Psoas muscle (tissue), 8 donors: ENCODE data around the gene NODAL. TPM values are rescaled to one million over a fixed set of nuclear protein-coding genes. Genes with fewer than 3 reads are reported as not detected.

ENCODE experiments used
- ATAC-seq, 4 donors: fragments of 200-7000 bp; cut with Tn5 transposase; one replicate each; pipeline ENCODE4 v1.9.1; 2020; ENCODE audit warnings: moderate library complexity in 3 of 4, mild to moderate bottlenecking in 2 of 4
- DNase-seq, 2 donors: peaks; one replicate each; pipeline ENCODE4 v3.0.0-alpha.2; 2020
- H3K27ac ChIP-seq: fragments of 200-600 bp; one replicate; pipeline ENCODE4 v1.8.0; 2022
- H3K27me3 ChIP-seq, 3 donors: fragments of 200-600 bp in 1 of 3; one replicate each; pipeline versions ENCODE4 v1.6.1 to v1.8.0; 2013 to 2022; ENCODE audit warnings: low read length in 2 of 3, mild to moderate bottlenecking in 2 of 3, moderate library complexity in 1 of 3; ENCODE audit not compliant: insufficient read depth in 3 of 3
- H3K36me3 ChIP-seq, 2 donors: fragments of 200-600 bp in 1 of 2; one replicate each; pipeline versions ENCODE4 v1.6.1 to v1.8.0; 2013 to 2022; ENCODE audit warnings: low read depth in 1 of 2, mild to moderate bottlenecking in 1 of 2, moderate library complexity in 1 of 2; ENCODE audit not compliant: insufficient read depth in 1 of 2
- H3K4me1 ChIP-seq: fragments of 200-600 bp; one replicate; pipeline ENCODE4 v1.8.0; 2022
- H3K4me3 ChIP-seq: fragments of 200-600 bp; one replicate; pipeline ENCODE4 v1.8.0; 2022; ENCODE audit warnings: mild to moderate bottlenecking
- H3K9me3 ChIP-seq: fragments of 200-600 bp; one replicate; pipeline ENCODE4 v1.8.0; 2022
- WGBS, 3 donors: extraction: QIAGEN DNeasy Blood & Tissue Kit; methylation state at CpG; one replicate each; pipeline versions ENCODE4 v1.1.6 to v1.1.7; 2013; 5-methylcytosine and 5-hydroxymethylcytosine counted together
- intact Hi-C, 2 donors: fragments of 100-400 bp; cut with DNase I; formaldehyde crosslinking; loops; one replicate each; pipeline versions ENCODE4 v1.11.0 to v1.14.2; 2022
- polyA plus RNA-seq, 3 donors: library from polyadenylated mRNA; stranded (reverse); fragments of 200-250 nt; gene quantifications; one replicate each; pipeline ENCODE4 v1.2.3, GENCODE V29; 2013
- total RNA-seq, 4 donors: library from RNA; stranded (reverse); fragmentation: NEBNext Ultra II Directional in 2 of 4; extraction: Animal tissue kit (Norgen Biotek cat#: 25700) in 2 of 4; gene quantifications; one replicate each; pipeline versions ENCODE4 v1.2.1 to v1.2.4, GENCODE V29; 2021 to 2023
- TF ChIP-seq, protein P1 (sequence below): fragments of 200-600 bp; IDR thresholded peaks from one replicate; pipeline ENCODE4 v1.8.0; 2022; ENCODE audit warnings: antibody characterized with exemption
- donor health status: healthy with polysubstance abuse.
- donor health status: DM: no; HTN: no; CAD: no; lungs with moderate emphysema.
- donor health status: Bipolar disorder and iron deficiency.
- donor health status: healthy.
- donor health status: DM: yes; HTN: yes; CAD: no.
- donor health status: DM: no; HTN: no; CAD: no.
- donor health status: DM: no; HTN: no; CAD: no.
- donor health status: DM: yes; HTN: yes; CAD: no.

The NODAL gene
- total and polyA plus RNA-seq, 7 donors: 0.08 to 0.10 TPM; not detected in 5

DNA sequence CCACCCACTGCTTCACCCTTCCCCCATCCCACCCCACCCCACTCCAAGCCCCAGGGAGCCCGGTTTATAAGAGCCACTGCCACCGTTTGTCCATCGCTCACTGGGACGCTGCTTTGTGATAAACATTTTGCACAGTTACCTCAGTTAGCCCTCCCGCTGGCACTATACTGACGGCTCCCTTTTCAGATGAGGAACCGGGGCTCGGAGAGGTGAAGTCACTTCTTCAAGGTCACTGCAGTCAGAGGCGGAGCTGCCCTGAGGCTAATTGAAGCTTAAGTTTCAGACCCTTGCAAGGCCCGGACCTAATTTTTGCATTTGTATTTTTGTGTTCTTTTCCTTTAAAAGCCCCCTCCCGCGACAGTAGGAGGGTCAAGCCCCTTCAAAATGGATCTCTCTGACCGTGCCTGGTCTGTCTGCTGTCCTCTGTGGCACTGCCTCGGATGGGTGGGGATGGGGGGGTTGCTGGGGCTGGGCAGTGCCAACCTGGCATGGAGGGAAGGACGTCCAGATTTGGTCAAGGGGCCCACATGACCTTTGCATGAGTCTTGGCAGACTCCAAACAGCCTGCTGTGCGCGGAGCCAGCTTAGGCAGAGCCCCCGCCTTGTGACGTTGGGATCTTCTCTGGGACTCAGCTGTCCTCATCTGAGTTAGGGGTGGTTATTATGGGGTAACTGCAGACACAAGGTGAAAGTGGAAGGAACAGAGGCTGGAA lies 17.7 kb upstream of the NODAL start:
- intact Hi-C loops: no loop called here
- ATAC-seq: peak in 3 of 4 donors; percentile 2 to 15 (median 2)
- Histone ChIP-seq H3K36me3 (no peaks in the 10 kb centered on the region), H3K27ac (peak overlapping the region; percentile 71), H3K4me3 (peak overlapping the region; percentile 63), H3K9me3 (no peaks in the 10 kb centered on the region), H3K4me1 (no peaks in the 10 kb centered on the region), H3K27me3 (no peaks in the 10 kb centered on the region)
- TF ChIP-seq, protein P1, sequence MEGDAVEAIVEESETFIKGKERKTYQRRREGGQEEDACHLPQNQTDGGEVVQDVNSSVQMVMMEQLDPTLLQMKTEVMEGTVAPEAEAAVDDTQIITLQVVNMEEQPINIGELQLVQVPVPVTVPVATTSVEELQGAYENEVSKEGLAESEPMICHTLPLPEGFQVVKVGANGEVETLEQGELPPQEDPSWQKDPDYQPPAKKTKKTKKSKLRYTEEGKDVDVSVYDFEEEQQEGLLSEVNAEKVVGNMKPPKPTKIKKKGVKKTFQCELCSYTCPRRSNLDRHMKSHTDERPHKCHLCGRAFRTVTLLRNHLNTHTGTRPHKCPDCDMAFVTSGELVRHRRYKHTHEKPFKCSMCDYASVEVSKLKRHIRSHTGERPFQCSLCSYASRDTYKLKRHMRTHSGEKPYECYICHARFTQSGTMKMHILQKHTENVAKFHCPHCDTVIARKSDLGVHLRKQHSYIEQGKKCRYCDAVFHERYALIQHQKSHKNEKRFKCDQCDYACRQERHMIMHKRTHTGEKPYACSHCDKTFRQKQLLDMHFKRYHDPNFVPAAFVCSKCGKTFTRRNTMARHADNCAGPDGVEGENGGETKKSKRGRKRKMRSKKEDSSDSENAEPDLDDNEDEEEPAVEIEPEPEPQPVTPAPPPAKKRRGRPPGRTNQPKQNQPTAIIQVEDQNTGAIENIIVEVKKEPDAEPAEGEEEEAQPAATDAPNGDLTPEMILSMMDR: no peak
- DNase-seq: no peak
- 26 to 36% (median 26%) methylated on average over 19 of the region's 19 CpGs for whole genome bisulfite sequencing, 3 donors

DNA sequence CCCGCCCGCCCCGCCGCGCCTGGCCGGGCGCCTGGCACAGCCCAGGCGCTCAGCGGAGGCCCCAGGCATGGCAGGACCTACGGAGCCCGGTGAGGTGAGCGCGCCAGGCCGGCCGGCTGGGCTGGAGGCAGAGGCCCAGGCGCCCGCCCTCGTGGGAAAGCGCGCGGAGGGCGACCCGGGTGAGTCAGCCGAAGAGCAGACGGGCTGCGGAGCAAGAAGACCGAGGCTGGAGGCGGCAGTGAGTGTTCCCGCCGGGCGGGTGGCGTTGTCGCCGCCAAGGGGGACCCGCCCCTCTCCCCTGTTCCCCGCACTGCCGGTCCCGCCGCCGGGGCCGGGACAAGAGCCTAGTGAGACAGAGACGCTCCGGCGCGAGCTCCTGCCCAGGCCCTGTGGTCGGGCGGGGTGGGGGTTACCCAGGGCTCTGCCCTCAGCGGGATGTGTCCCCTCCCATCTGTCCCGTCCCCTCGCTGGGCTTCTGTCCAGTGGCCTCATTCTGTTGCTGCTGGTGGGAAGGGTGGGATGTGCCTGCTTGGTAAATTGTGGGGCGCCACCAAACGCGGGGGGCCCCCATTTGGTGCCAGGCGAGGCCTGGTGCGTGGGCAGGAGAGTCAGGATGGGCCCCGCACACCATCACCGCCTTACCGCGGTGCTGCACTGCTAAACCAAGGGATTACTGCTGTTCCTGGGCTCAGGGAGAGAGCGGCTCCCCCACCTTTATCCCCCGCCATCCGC lies 17.0 kb upstream of the NODAL start:
- intact Hi-C loops: no loop called here
- H3K36me3 ChIP-seq: no peaks in the 10 kb centered on the region
- WGBS, 3 donors: 4 to 10% (median 9%) methylated on average over 25 to 62 of the region's 62 CpGs
- no peaks in the 10 kb centered on the region for H3K27me3 ChIP-seq
- ATAC-seq (peak; percentile 82 to 91 (median 86)), DNase-seq (peak; percentile 86 to 91)
- H3K9me3 ChIP-seq: no peaks in the 10 kb centered on the region
- H3K4me1 ChIP-seq: no peaks in the 10 kb centered on the region
- TF ChIP-seq, protein P1: peak; percentile 8
- peak overlapping the region; percentile 63 for H3K4me3 ChIP-seq
- peak overlapping the region; percentile 71 for H3K27ac ChIP-seq

DNA sequence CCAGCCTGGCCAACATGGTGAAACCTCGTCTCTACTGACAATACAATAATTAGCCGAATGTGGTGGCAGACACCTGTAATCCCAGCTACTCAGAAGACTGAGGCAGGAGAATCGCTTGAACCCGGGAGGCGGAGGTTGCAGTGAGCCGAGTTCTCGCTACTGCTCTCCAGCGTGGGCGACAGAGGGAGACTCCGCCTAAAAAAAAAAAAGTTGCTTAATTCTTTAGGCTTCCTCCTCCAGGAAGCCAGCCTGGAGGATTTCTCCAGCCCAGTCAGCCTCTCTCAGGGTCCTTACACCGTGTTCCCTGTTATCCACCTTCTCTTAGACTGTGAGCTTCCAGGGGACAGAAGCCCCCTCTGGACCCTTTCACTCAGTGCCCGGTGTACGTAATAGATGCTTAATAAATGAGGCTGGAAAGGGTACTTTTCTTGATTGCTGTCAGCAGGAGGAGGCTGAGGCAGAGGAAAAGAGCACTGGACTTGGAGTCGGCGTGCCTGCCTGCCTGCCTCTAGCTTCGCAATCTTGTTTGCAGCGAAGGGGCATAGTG lies 16.4 kb upstream of the NODAL start:
- H3K4me3 ChIP-seq: peak overlapping the region; percentile 63
- no peaks in the 10 kb centered on the region for H3K27me3 ChIP-seq
- H3K27ac ChIP-seq: peak overlapping the region; percentile 71
- TF ChIP-seq, protein P1: no peak
- intact Hi-C loops: no loop called here
- H3K36me3 ChIP-seq: no peaks in the 10 kb centered on the region
- no peaks in the 10 kb centered on the region for H3K4me1 ChIP-seq
- WGBS, 3 donors: 57 to 63% (median 60%) methylated on average over 17 of the region's 17 CpGs
- H3K9me3 ChIP-seq: no peaks in the 10 kb centered on the region
- ATAC-seq (no peak), DNase-seq (no peak)

DNA sequence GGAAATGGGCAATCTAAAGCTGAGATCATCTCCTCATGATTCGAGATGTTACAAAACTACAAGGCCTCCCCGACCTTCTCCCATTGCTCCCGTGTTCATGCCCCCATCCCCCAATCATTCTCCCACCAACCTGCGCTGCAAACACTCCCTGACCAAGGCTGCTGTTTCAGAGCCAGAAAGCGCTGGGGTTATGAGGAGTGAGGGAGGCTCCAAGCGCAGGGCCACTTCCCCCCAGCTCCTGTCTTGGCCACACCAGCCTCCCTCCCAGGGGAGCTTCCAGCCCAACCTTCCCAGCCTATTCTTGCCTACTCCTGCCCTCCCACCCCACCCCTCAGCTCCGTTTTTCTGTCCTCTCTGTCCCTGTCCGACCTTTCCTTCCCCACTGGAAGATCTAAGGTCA lies 14.7 kb upstream of the NODAL start:
- no peak for ATAC-seq
- Histone ChIP-seq H3K4me1 (no peaks in the 10 kb centered on the region), H3K27ac (no peak overlapping the region), H3K4me3 (no peak overlapping the region), H3K27me3 (no peaks in the 10 kb centered on the region), H3K36me3 (no peaks in the 10 kb centered on the region), H3K9me3 (no peaks in the 10 kb centered on the region)
- intact Hi-C loops: no loop called here
- TF ChIP-seq, protein P1: no peak
- no peak for DNase-seq
- WGBS, 3 donors: 76 to 79% (median 77%) methylated on average over 8 of the region's 8 CpGs
